Neutrophil (primary cell): Measurements from ENCODE around the gene PRKCQ.
A peak's percentile ranks its signal among the peaks of the same experiment; 100 is the strongest.

ENCODE experiments used
- H3K27ac ChIP-seq: fragments of 200-600 bp; sonication (generic); 2 replicates; pipeline ENCODE4 v1.5.1; 2016; ENCODE audit warnings: mild to moderate bottlenecking, moderate library complexity
- H3K27me3 ChIP-seq: fragments of 200-600 bp; sonication (generic); 2 replicates; pipeline ENCODE4 v1.6.0; 2016; ENCODE audit warnings: mild to moderate bottlenecking
- H3K36me3 ChIP-seq: fragments of 200-600 bp; sonication (generic); 2 replicates; pipeline ENCODE4 v1.5.1; 2017
- H3K4me1 ChIP-seq, 2 experiments: fragments of 200-600 bp in 1 of 2; sonication (generic) in 1 of 2; 1 replicate in 1 of 2; 2 replicates in 1 of 2; pipeline versions ENCODE4 v1.5.1 to v1.6.1; 2013 to 2016; ENCODE audit warnings: low read depth in 1 of 2, low read length in 1 of 2, mild to moderate bottlenecking in 1 of 2, moderate library complexity in 1 of 2; ENCODE audit not compliant: control insufficient read depth in 1 of 2, insufficient read depth in 1 of 2
- H3K4me3 ChIP-seq, 2 experiments: fragments of 200-600 bp in 1 of 2; sonication (generic) in 1 of 2; 1 replicate in 1 of 2; 2 replicates in 1 of 2; pipeline ENCODE4 v1.5.1; 2013 to 2016; ENCODE audit warnings: low read depth in 1 of 2, low read length in 1 of 2, mild to moderate bottlenecking in 1 of 2, moderate library complexity in 1 of 2
- H3K9me3 ChIP-seq: fragments of 200-600 bp; sonication (generic); 2 replicates; pipeline ENCODE4 v1.5.1; 2016
- CTCF ChIP-seq: fragments of 200-600 bp; sonication (generic); IDR thresholded peaks from 2 replicates; pipeline ENCODE4 v1.5.1; 2016; ENCODE audit warnings: antibody characterized with exemption

PRKCQ gene

DNA sequence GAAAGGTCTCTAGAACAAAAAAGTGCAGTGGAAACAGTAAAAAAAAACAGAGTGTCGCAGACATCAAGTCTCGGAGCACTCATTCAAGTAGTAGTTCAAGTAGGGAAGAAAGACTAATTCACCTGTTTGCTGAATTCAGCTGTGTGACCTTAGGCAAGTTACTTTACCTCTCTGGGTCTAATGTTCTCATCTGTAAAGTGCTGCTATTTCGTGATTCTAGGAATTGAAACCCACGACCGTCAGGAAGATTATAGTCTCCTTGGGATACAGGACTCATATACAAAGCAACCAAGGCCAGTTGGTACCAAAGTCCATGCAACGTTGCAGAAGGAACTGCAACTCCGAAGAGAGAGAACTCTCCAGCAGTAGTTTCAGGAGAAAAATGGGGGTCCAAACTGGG lies 26.1 kb downstream of the PRKCQ start:
- TF ChIP-seq CTCF: no peak
- no peaks in the 10 kb centered on the region for H3K9me3 ChIP-seq
- no peaks in the 10 kb centered on the region for H3K27me3 ChIP-seq
- H3K4me1 ChIP-seq: peaks cover 0 to 6% of the 10 kb centered on the region in 2 experiments
- no peak overlapping the region for H3K27ac ChIP-seq
- H3K36me3 ChIP-seq: no peaks in the 10 kb centered on the region
- no peak overlapping the region for H3K4me3 ChIP-seq

- H3K27me3 ChIP-seq: no peaks in the 10 kb centered on the region
- peaks cover 19 to 24% of the 10 kb centered on the region in 2 experiments for H3K4me1 ChIP-seq
- peak overlapping the region; percentile 68 for H3K27ac ChIP-seq
- no peaks in the 10 kb centered on the region for H3K36me3 ChIP-seq
- peak overlapping the region; percentile 37 to 51 for H3K4me3 ChIP-seq
- no peaks in the 10 kb centered on the region for H3K9me3 ChIP-seq
- no peak for TF ChIP-seq CTCF
Measured at GRCh38 chr10:6543431-6544005, 36.6 kb downstream of the PRKCQ start.

DNA sequence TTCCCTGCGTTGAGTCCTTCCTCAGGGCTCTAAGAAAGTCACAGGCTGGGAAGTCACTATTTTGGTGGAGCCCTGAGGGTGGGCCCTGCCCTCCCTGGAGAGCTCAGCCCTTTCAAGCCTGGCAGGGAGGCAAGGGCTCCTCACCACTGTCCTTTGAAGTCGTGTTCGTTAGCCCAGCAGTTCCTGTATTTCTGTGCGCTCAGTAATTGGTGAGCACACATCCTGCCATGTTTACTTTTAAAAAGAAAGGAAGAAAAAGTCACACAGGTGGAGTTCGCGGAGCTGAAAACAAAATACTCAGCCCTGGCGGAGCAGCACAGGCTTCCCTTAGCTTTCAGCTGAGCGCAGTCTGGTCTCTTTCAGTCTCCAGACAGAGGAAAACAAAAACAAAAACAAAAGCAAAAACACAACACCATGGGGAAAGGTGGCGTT lies 37.1 kb downstream of the PRKCQ start:
- no peak for TF ChIP-seq CTCF
- H3K27ac ChIP-seq: peak overlapping the region; percentile 68
- H3K27me3 ChIP-seq: no peaks in the 10 kb centered on the region
- peak overlapping the region; percentile 37 to 51 for H3K4me3 ChIP-seq
- no peaks in the 10 kb centered on the region for H3K9me3 ChIP-seq
- H3K4me1 ChIP-seq: peaks cover 24 to 29% of the 10 kb centered on the region in 2 experiments
- H3K36me3 ChIP-seq: no peaks in the 10 kb centered on the region

GRCh38 chr10:6539833-6540232 lies 40.2 kb downstream of the PRKCQ start:
- Histone ChIP-seq H3K27ac (no peak overlapping the region), H3K9me3 (no peaks in the 10 kb centered on the region), H3K36me3 (no peaks in the 10 kb centered on the region), H3K4me3 (no peak overlapping the region), H3K27me3 (no peaks in the 10 kb centered on the region), H3K4me1 (peaks cover 25 to 36% of the 10 kb centered on the region in 2 experiments)
- TF ChIP-seq CTCF: no peak

GRCh38 chr10:6537770-6538169 lies 42.3 kb downstream of the PRKCQ start:
- H3K27me3 ChIP-seq: no peaks in the 10 kb centered on the region
- no peak for TF ChIP-seq CTCF
- no peak overlapping the region for H3K4me3 ChIP-seq
- H3K4me1 ChIP-seq: peaks cover 13 to 23% of the 10 kb centered on the region in 2 experiments
- no peaks in the 10 kb centered on the region for H3K36me3 ChIP-seq
- H3K9me3 ChIP-seq: no peaks in the 10 kb centered on the region
- peak overlapping the region; percentile 50 for H3K27ac ChIP-seq

- no peak overlapping the region for H3K4me3 ChIP-seq
- no peaks in the 10 kb centered on the region for H3K36me3 ChIP-seq
- H3K27ac ChIP-seq: no peak overlapping the region
- TF ChIP-seq CTCF: no peak
- no peaks in the 10 kb centered on the region for H3K27me3 ChIP-seq
- peaks cover 12 to 17% of the 10 kb centered on the region in 2 experiments for H3K4me1 ChIP-seq
- H3K9me3 ChIP-seq: no peaks in the 10 kb centered on the region
Measured at GRCh38 chr10:6536102-6536501, 44.0 kb downstream of the PRKCQ start.
